Trophoblast cell (in vitro differentiated cells and primary cell): Measurements from ENCODE around the gene POMP.

Experiments
- DNase-seq, 2 donors: peaks; one replicate each; pipeline ENCODE4 v3.0.0-alpha.2; 2016
- H2AFZ ChIP-seq: 2 replicates; pipeline ENCODE4 v1.6.1; 2013; ENCODE audit warnings: low read length, moderate library complexity, mild to moderate bottlenecking; ENCODE audit not compliant: insufficient read depth, poor library complexity
- H2AK5ac ChIP-seq: 2 replicates; pipeline ENCODE4 v1.6.1; 2013; ENCODE audit warnings: mild to moderate bottlenecking, low read length
- H2BK120ac ChIP-seq: 2 replicates; pipeline ENCODE4 v1.6.1; 2013; ENCODE audit warnings: low read length, mild to moderate bottlenecking, moderate library complexity; ENCODE audit not compliant: insufficient read depth, poor library complexity
- H2BK12ac ChIP-seq: 2 replicates; pipeline ENCODE4 v1.6.1; 2013; ENCODE audit warnings: mild to moderate bottlenecking, low read length, moderate library complexity
- H2BK5ac ChIP-seq: 2 replicates; pipeline ENCODE4 v1.6.1; 2013; ENCODE audit warnings: low read length, low read depth, moderate library complexity, mild to moderate bottlenecking; ENCODE audit not compliant: poor library complexity
- H3K14ac ChIP-seq: 2 replicates; pipeline ENCODE4 v1.6.1; 2013; ENCODE audit warnings: mild to moderate bottlenecking, low read length
- H3K18ac ChIP-seq: 2 replicates; pipeline ENCODE4 v1.6.1; 2013; ENCODE audit warnings: mild to moderate bottlenecking, low read length
- H3K23ac ChIP-seq: 2 replicates; pipeline ENCODE4 v1.6.1; 2013; ENCODE audit warnings: low read length
- H3K27ac ChIP-seq: 2 replicates; pipeline ENCODE4 v1.5.1; 2013; ENCODE audit warnings: low read depth, mild to moderate bottlenecking, inconsistent platforms, low read length, moderate library complexity
- H3K27me3 ChIP-seq: 2 replicates; pipeline ENCODE4 v1.6.1; 2013; ENCODE audit warnings: inconsistent platforms, mild to moderate bottlenecking, low read length, moderate library complexity; ENCODE audit not compliant: insufficient read depth
- H3K36me3 ChIP-seq, 2 experiments: 1 replicate in 1 of 2; 2 replicates in 1 of 2; pipeline ENCODE4 v1.6.1; 2013; ENCODE audit warnings: low read length in 2 of 2, mild to moderate bottlenecking in 2 of 2, moderate library complexity in 1 of 2; ENCODE audit not compliant: insufficient read depth in 2 of 2, control insufficient read depth in 1 of 2
- H3K4ac ChIP-seq: 2 replicates; pipeline ENCODE4 v1.6.1; 2013; ENCODE audit warnings: low read depth, mild to moderate bottlenecking, low read length, moderate library complexity
- H3K4me1 ChIP-seq, 2 experiments: 1 replicate in 1 of 2; 2 replicates in 1 of 2; pipeline ENCODE4 v1.6.1; 2013; ENCODE audit warnings: low read length in 2 of 2, mild to moderate bottlenecking in 2 of 2, moderate library complexity in 1 of 2; ENCODE audit not compliant: insufficient read depth in 2 of 2, control insufficient read depth in 1 of 2
- H3K4me2 ChIP-seq: 2 replicates; pipeline ENCODE4 v1.6.1; 2013; ENCODE audit warnings: inconsistent platforms, mild to moderate bottlenecking, low read length, moderate library complexity
- H3K4me3 ChIP-seq: 2 replicates; pipeline ENCODE4 v1.5.1; 2013; ENCODE audit warnings: mild to moderate bottlenecking, low read depth, low read length, inconsistent platforms
- H3K79me1 ChIP-seq: one replicate; pipeline ENCODE4 v1.6.1; 2013; ENCODE audit warnings: low read length
- H3K79me2 ChIP-seq: 2 replicates; pipeline ENCODE4 v1.6.1; 2013; ENCODE audit warnings: low read length, mild to moderate bottlenecking; ENCODE audit not compliant: control insufficient read depth, insufficient read depth, poor library complexity
- H3K9ac ChIP-seq: 2 replicates; pipeline ENCODE4 v1.6.1; 2013; ENCODE audit warnings: mild to moderate bottlenecking, low read length
- H3K9me3 ChIP-seq: 2 replicates; pipeline ENCODE4 v1.6.1; 2013; ENCODE audit warnings: low read depth, mild to moderate bottlenecking, control low read depth, inconsistent platforms, low read length; ENCODE audit not compliant: insufficient read depth
- H4K12ac ChIP-seq: 2 replicates; pipeline ENCODE4 v1.6.1; 2013; ENCODE audit warnings: low read depth, mild to moderate bottlenecking, low read length, moderate library complexity
- H4K8ac ChIP-seq: 2 replicates; pipeline ENCODE4 v1.6.1; 2013; ENCODE audit warnings: low read depth, mild to moderate bottlenecking, low read length, moderate library complexity
- H4K91ac ChIP-seq: one replicate; pipeline ENCODE4 v1.6.1; 2013; ENCODE audit warnings: low read depth, mild to moderate bottlenecking, low read length, moderate library complexity
- WGBS: extraction: QIAGEN DNeasy Blood & Tissue Kit; methylation state at CpG from one replicate; pipeline ENCODE4 v1.1.7; 2013; ENCODE audit warnings: missing lambda C conversion rate; ENCODE audit not compliant: insufficient read length, insufficient coverage; ENCODE audit errors: extremely low coverage; 5-methylcytosine and 5-hydroxymethylcytosine counted together

Gene POMP

GRCh38 chr13:28714651-28715050 lies 55.7 kb downstream of the POMP start:
- no peaks in the 10 kb centered on the region for H3K27me3 ChIP-seq
- no peak overlapping the region for H2AFZ ChIP-seq
- no peaks in the 10 kb centered on the region for H3K79me2 ChIP-seq
- WGBS, result no CpG with 5 or more reads among the region's 1 CpG
- no peak overlapping the region for H4K91ac ChIP-seq
- H3K9me3 ChIP-seq, result peaks cover 3% of the 10 kb centered on the region
- no peak overlapping the region for H3K4me2 ChIP-seq
- DNase-seq, result no peak
- H3K36me3 ChIP-seq, result no peaks in the 10 kb centered on the region
- no peak overlapping the region for H3K27ac ChIP-seq
- no peak overlapping the region for H3K4me3 ChIP-seq
- no peak overlapping the region for H3K4ac ChIP-seq
- H2BK12ac ChIP-seq, result no peak overlapping the region
- no peak overlapping the region for H3K9ac ChIP-seq
- H4K8ac ChIP-seq, result no peak overlapping the region
- no peak overlapping the region for H2BK120ac ChIP-seq
- H3K23ac ChIP-seq, result no peak overlapping the region
- H4K12ac ChIP-seq, result no peak overlapping the region
- H2BK5ac ChIP-seq, result no peak overlapping the region
- no peak overlapping the region for H2AK5ac ChIP-seq
- H3K4me1 ChIP-seq, result peaks cover 4 to 11% of the 10 kb centered on the region in 2 experiments
- peaks cover 3% of the 10 kb centered on the region for H3K79me1 ChIP-seq
- H3K18ac ChIP-seq, result no peak overlapping the region
- no peak overlapping the region for H3K14ac ChIP-seq

GRCh38 chr13:28716511-28716910 lies 57.6 kb downstream of the POMP start:
- Histone ChIP-seq H4K12ac (no peak overlapping the region), H3K4me2 (no peak overlapping the region), H2AFZ (no peak overlapping the region), H3K18ac (no peak overlapping the region), H3K4me1 (peaks cover 4 to 11% of the 10 kb centered on the region in 2 experiments), H4K91ac (no peak overlapping the region), H2BK5ac (no peak overlapping the region), H3K79me1 (peaks cover 3% of the 10 kb centered on the region), H3K14ac (no peak overlapping the region), H3K4me3 (no peak overlapping the region), H2AK5ac (no peak overlapping the region), H3K4ac (no peak overlapping the region), H3K9ac (no peak overlapping the region), H3K9me3 (no peaks in the 10 kb centered on the region), H3K79me2 (no peaks in the 10 kb centered on the region), H2BK120ac (no peak overlapping the region), H3K27ac (no peak overlapping the region), H3K23ac (no peak overlapping the region), H2BK12ac (no peak overlapping the region), H3K36me3 (no peaks in the 10 kb centered on the region), H4K8ac (no peak overlapping the region), H3K27me3 (no peaks in the 10 kb centered on the region)
- DNase-seq, result no peak
- no CpG with 5 or more reads among the region's 8 CpGs for WGBS

- H4K12ac ChIP-seq, result no peak overlapping the region
- H3K27me3 ChIP-seq, result no peaks in the 10 kb centered on the region
- no peak overlapping the region for H2BK5ac ChIP-seq
- no peak overlapping the region for H2AK5ac ChIP-seq
- no peaks in the 10 kb centered on the region for H3K79me2 ChIP-seq
- H3K4me2 ChIP-seq, result no peak overlapping the region
- H3K4me1 ChIP-seq, result peaks cover 4 to 11% of the 10 kb centered on the region in 2 experiments
- H3K4me3 ChIP-seq, result no peak overlapping the region
- no peak overlapping the region for H4K91ac ChIP-seq
- H3K9me3 ChIP-seq, result no peaks in the 10 kb centered on the region
- no peak overlapping the region for H4K8ac ChIP-seq
- H3K4ac ChIP-seq, result no peak overlapping the region
- WGBS, result no CpG with 5 or more reads among the region's 3 CpGs
- no peak for DNase-seq
- H2AFZ ChIP-seq, result no peak overlapping the region
- no peak overlapping the region for H2BK12ac ChIP-seq
- no peak overlapping the region for H3K27ac ChIP-seq
- H3K79me1 ChIP-seq, result peaks cover 3% of the 10 kb centered on the region
- H3K14ac ChIP-seq, result no peak overlapping the region
- H3K23ac ChIP-seq, result no peak overlapping the region
- H3K18ac ChIP-seq, result no peak overlapping the region
- no peak overlapping the region for H3K9ac ChIP-seq
- no peaks in the 10 kb centered on the region for H3K36me3 ChIP-seq
- H2BK120ac ChIP-seq, result no peak overlapping the region
Measured at GRCh38 chr13:28717170-28717569, 58.2 kb downstream of the POMP start.

GRCh38 chr13:28718196-28718542 lies 59.2 kb downstream of the POMP start:
- peak in 1 of 2 donors; percentile 33 for DNase-seq
- H4K8ac ChIP-seq, result peak overlapping the region; percentile 78
- H3K14ac ChIP-seq, result no peak overlapping the region
- no peak overlapping the region for H2BK12ac ChIP-seq
- H3K36me3 ChIP-seq, result no peaks in the 10 kb centered on the region
- peaks cover 3% of the 10 kb centered on the region for H3K79me1 ChIP-seq
- H3K4me2 ChIP-seq, result peak overlapping the region; percentile 95
- no peak overlapping the region for H3K23ac ChIP-seq
- no peak overlapping the region for H2BK5ac ChIP-seq
- no peaks in the 10 kb centered on the region for H3K9me3 ChIP-seq
- H3K79me2 ChIP-seq, result no peaks in the 10 kb centered on the region
- H3K27ac ChIP-seq, result no peak overlapping the region
- H3K27me3 ChIP-seq, result no peaks in the 10 kb centered on the region
- peak overlapping the region; percentile 48 for H2BK120ac ChIP-seq
- peak overlapping the region; percentile 38 for H4K12ac ChIP-seq
- WGBS, result no CpG with 5 or more reads among the region's 10 CpGs
- H3K18ac ChIP-seq, result no peak overlapping the region
- peak overlapping the region; percentile 46 for H3K9ac ChIP-seq
- H3K4me1 ChIP-seq, result peaks cover 4 to 11% of the 10 kb centered on the region in 2 experiments
- no peak overlapping the region for H3K4ac ChIP-seq
- peak overlapping the region; percentile 56 for H2AFZ ChIP-seq
- no peak overlapping the region for H2AK5ac ChIP-seq
- no peak overlapping the region for H4K91ac ChIP-seq
- peak overlapping the region; percentile 72 for H3K4me3 ChIP-seq
